Measurements from ENCODE around the gene SLC18A3. TPM values are rescaled to one million over a fixed set of nuclear protein-coding genes. Genes with fewer than 3 reads are reported as not detected.

The SLC18A3 gene
- total RNA-seq, 4 donors from 2014 or later = not detected

- TF ChIP-seq CTCF (IDR thresholded peaks at IDR 0.05) (no peak), POLR2A (IDR thresholded peaks at IDR 0.05) (no peak)
- H3K4me1 ChIP-seq = peaks cover 7 to 16% of the 10 kb centered on the region in 2 donors
- no peak overlapping the region for H3K4me3 ChIP-seq (replicated peaks in 1 of 3)
- 2% methylated on average over 8 to 23 of the region's 23 CpGs for WGBS, 2 donors
- peaks cover 44% of the 10 kb centered on the region for H3K27me3 ChIP-seq
- no peaks in the 10 kb centered on the region for H3K36me3 ChIP-seq
- intact Hi-C loops (cut with DNase I) = no loop called here
- H3K27ac ChIP-seq = no peak overlapping the region
- no peak for DNase-seq
- H3K9me3 ChIP-seq = no peaks in the 10 kb centered on the region
Measured at GRCh38 chr10:49613165-49613881, 3.2 kb downstream of the SLC18A3 start.

GRCh38 chr10:49613882-49614241, 3.8 kb downstream of the SLC18A3 start, which contains the start of gene CHAT:
Gene CHAT (plus strand): TSS chr10:49614037. CDS start chr10:49614190, 153 bp downstream.
- Histone ChIP-seq H3K27me3 (peaks cover 43% of the 10 kb centered on the region), H3K27ac (no peak within 1 kb of the TSS), H3K4me3 (replicated peaks in 1 of 3) (no peak within 1 kb of the TSS), H3K36me3 (no peaks in the 10 kb centered on the region), H3K9me3 (no peaks in the 10 kb centered on the region), H3K4me1 (peaks cover 7 to 16% of the 10 kb centered on the region in 2 donors)
- 3% methylated on average over 10 of the region's 10 CpGs for WGBS, 2 donors
- intact Hi-C loops (cut with DNase I) = no loop called here
- TF ChIP-seq CTCF (IDR thresholded peaks at IDR 0.05) (no peak), POLR2A (IDR thresholded peaks at IDR 0.05) (no peak)
- no peak for DNase-seq

GRCh38 chr10:49614242-49615198, 4.4 kb downstream of the SLC18A3 start:
- no peaks in the 10 kb centered on the region for H3K36me3 ChIP-seq
- DNase-seq = no peak
- peaks cover 7 to 16% of the 10 kb centered on the region in 2 donors for H3K4me1 ChIP-seq
- intact Hi-C loops (cut with DNase I) = no loop called here
- no peak overlapping the region for H3K27ac ChIP-seq
- peaks cover 36% of the 10 kb centered on the region for H3K27me3 ChIP-seq
- no peak for TF ChIP-seq CTCF (IDR thresholded peaks at IDR 0.05)
- TF ChIP-seq POLR2A (IDR thresholded peaks at IDR 0.05) = no peak
- 2 to 6% methylated on average over 18 to 20 of the region's 49 CpGs for WGBS, 2 donors
- no peaks in the 10 kb centered on the region for H3K9me3 ChIP-seq
- H3K4me3 ChIP-seq (replicated peaks in 1 of 3) = no peak overlapping the region

GRCh38 chr10:49615213-49615612, 5.1 kb downstream of the SLC18A3 start:
- intact Hi-C loops (cut with DNase I) = no loop called here
- no peak for DNase-seq
- Histone ChIP-seq H3K27ac (no peak overlapping the region), H3K36me3 (no peaks in the 10 kb centered on the region), H3K4me1 (peaks cover 7 to 10% of the 10 kb centered on the region in 2 donors), H3K27me3 (peaks cover 30% of the 10 kb centered on the region), H3K4me3 (replicated peaks in 1 of 3) (no peak overlapping the region), H3K9me3 (no peaks in the 10 kb centered on the region)
- 54 to 63% methylated on average over 4 to 5 of the region's 5 CpGs for WGBS, 2 donors
- TF ChIP-seq POLR2A (IDR thresholded peaks at IDR 0.05) = no peak
- TF ChIP-seq CTCF (IDR thresholded peaks at IDR 0.05) = no peak

Data from thyroid gland (tissue), 4 donors.